ENCODE data around the gene PDE7B.

The PDE7B gene

GRCh38 chr6:136073216-136073615 lies 221.7 kb downstream of the PDE7B start:
- TF ChIP-seq CTCF (conservative IDR thresholded peaks at IDR 0.05): no peak
- no peak for TF ChIP-seq ZFX (IDR thresholded peaks at IDR 0.05)
- H3K27ac ChIP-seq: no peak overlapping the region

DNA sequence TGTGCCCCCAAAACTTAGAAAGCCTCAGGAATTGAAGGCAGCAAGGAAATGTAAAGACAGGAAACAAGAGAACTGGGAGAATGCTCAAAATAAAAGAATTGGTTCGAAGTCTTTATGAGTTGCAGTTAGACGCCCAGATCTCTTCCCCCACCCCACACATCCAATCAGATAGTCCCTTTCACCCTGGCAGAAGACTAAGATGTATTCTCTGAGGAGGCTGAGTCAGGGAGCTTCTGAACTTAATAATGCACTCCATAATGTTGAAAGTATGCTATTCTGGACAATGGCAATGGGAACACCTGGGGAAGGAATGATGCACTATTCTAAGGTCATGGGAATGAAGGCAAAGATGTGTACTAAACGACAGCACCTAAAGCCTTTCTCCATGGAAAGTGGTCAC lies 225.0 kb downstream of the PDE7B start:
- TF ChIP-seq CTCF (conservative IDR thresholded peaks at IDR 0.05) (no peak), ZFX (IDR thresholded peaks at IDR 0.05) (no peak)

DNA sequence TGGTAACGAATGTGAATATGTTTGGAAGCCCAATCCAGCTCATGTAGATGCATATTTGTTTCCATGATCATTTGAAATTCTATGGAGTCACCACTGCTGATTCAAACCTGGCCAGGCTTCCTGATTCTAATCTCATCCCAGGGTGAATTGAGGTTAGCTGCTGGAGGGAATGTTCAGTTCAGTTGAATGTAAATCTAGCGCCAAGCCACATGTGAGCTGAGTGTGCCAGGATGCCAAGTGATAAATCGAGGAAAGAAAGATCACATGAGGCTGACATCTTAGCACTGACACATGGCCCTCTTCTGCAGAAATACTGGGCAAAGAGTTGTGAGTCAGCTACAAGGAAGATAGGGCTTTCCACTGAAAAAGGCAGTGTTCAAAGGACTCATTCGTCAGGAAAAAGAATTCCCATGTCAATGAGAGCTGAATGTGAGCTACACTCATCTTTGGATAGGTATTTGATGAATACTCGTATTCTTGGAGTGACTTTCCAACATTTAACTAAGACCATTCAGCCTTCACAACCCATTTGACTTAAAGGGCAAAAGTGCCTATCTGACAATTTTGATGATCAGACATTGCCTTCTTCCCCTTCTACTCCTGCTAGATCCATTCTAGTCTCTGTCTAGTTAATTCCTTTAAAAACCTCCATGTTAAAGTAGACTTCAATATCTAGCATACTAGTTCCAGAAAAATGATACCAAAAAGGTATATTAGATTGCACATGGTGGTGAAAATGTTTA lies 226.5 kb downstream of the PDE7B start:
- TF ChIP-seq CTCF (conservative IDR thresholded peaks at IDR 0.05) (no peak), ZFX (IDR thresholded peaks at IDR 0.05) (no peak)
- no peak overlapping the region for H3K27ac ChIP-seq

More for the DNA sequence above, 225.0 kb downstream of the PDE7B start:
- H3K27ac ChIP-seq: no peak overlapping the region

GRCh38 chr6:136079701-136080565 lies 228.4 kb downstream of the PDE7B start:
- no peak overlapping the region for H3K27ac ChIP-seq
- TF ChIP-seq CTCF (conservative IDR thresholded peaks at IDR 0.05): no peak

DNA sequence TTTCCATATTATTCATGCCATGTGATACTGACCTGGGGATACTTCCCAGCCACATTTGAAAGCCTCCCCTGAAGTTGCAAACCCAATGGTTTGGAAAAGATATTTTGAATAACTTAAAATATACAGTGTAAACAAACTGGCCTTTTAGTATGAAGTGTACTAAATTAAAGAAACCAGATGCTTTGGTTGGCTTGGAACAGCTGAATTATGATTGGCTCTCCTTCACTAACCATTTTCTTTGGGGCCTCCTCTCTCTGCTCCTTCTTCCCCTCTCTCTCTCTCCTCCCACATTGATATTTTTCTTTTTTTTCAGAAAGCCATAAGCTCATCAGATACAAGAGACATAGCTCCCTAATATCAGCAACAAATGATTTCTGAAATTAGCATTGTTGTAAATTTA lies 232.0 kb downstream of the PDE7B start:
- H3K27ac ChIP-seq: no peak overlapping the region
- TF ChIP-seq CTCF (conservative IDR thresholded peaks at IDR 0.05) (no peak), ZFX (IDR thresholded peaks at IDR 0.05) (no peak)

DNA sequence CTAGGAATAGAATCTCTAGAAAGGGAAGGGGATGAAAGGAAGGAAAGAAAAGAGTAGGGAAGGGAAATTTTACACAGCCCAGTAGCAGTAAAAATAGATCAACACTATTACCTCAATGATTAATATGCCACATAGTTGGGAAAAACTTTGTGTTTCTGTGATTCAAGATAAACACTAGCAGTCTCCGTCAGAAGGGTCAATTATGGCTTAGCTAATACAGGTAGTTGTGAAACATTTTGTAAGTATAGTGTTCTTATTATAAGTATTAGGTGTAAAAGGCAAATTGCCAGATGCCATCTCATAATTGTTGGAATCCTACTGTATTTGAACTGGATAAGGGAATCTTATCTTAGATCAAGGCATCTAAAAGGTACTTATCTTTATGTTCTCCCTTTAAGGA lies 232.9 kb downstream of the PDE7B start:
- H3K27ac ChIP-seq: no peak overlapping the region

More for the DNA sequence above, 232.9 kb downstream of the PDE7B start:
- TF ChIP-seq ZFX (IDR thresholded peaks at IDR 0.05) (no peak), CTCF (conservative IDR thresholded peaks at IDR 0.05) (no peak)

All from C4-2B (cell line).